GM19099 (cell line): ENCODE measurements around the gene ITGB8.

Experiments used
- POLR2A ChIP-seq: IDR thresholded peaks from 3 replicates; pipeline ENCODE4 v1.6.1; 2011; ENCODE audit warnings: low read depth; ENCODE audit not compliant: insufficient read length; ENCODE audit errors: extremely low read depth

ITGB8 gene

DNA sequence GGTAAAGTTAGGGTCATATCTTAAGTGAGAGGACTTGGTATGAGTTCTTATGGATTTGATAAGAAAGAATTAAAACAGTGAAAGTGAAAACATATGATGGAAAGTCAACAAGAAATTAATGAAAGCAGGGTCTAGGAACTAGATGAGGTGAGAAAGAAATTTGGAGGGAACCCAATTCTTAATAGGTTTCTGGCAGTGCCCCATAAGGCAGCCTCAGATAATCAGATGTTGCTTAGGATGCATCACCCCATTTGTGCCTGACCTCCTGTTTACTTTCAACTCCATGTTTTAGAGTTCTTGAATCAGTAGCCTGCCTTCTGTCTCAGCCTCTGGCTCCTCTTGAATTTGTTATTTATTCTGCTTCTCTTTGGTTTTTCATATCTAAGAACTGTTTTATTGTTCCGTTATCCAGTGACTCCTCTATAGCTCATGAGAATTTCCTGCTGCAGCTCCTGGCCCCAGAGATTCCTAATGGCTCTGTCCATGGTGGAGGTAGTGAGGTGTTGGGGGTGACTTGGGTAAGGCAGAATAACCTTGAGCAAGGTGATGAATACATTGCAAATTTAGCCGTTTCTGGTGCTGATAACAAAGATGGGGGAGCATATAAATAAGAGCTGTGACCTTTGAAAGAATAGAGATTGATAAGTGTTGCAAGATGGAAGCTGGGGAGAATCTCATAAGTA lies 17.6 kb downstream of the ITGB8 start:
- no peak for TF ChIP-seq POLR2A

DNA sequence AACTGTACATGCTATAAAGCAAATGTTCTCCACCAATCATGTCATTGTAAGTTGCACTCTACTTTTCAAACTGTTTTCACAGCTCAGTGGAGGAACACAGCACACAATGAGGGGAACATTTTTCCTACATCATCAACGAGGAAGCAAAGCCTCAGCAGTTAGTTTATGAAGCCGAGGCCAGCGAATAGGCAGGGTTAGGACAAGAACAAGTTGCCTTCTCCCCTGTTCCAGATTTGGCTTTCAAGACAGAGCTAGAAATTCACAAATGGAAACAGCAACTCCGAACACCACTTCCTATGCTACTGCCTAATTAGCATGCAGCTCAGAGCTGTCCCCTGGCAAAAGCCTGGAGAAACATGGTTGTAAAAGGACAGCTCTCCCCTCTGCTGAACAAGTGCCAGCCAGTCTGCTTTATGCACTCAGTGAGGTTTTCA lies 19.8 kb downstream of the ITGB8 start:
- no peak for TF ChIP-seq POLR2A

DNA sequence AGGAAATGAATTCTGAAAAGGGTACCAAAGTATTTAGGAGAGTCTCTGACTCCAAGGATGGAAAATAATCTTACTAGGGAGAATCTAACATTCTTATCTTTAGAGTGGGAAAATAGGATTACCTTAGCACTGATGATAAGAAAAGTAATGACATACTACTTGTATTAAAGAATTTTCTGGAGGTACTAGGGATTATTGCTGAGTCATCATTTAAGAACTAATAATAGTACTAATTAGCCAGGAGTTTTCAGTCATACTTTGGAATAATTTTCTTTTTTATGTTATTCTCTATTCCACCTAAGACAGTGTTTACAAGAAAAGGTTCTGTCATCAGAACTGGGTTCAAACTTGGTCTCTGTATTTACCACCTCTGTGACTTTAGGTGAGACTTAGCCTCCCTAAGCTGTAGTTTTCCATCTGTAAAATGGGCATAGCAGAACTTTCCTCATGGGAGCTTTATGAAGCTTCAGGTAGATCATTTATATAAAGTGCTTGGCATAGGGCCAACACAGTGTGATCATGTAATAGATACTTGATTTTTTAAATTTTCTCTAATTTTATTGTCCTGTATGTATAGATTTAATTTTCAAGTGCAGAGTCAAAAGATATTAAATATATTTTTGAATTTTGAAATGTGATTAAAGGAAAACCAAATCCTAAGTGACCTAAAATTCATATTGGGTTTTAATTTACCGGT lies 20.4 kb downstream of the ITGB8 start:
- TF ChIP-seq POLR2A: no peak

DNA sequence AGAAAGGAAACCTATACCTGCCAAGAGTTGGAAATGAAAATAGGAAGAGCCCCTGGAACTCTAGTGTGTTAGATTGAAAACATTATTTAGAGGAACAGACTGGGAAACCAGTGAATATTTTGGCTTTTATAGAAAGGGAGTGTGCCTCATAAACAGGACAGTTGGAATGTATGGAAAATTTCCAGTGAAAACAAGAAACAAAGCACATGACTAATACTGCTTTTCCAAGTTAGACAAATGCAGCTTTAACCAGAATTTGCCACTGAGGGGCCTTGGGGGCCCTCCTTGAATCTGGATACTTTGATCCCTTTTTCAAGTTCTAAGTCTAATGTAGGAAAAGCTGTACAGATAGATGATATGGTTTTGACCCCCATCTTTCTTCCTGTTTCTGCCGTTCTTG lies 21.2 kb downstream of the ITGB8 start:
- TF ChIP-seq POLR2A: no peak

DNA sequence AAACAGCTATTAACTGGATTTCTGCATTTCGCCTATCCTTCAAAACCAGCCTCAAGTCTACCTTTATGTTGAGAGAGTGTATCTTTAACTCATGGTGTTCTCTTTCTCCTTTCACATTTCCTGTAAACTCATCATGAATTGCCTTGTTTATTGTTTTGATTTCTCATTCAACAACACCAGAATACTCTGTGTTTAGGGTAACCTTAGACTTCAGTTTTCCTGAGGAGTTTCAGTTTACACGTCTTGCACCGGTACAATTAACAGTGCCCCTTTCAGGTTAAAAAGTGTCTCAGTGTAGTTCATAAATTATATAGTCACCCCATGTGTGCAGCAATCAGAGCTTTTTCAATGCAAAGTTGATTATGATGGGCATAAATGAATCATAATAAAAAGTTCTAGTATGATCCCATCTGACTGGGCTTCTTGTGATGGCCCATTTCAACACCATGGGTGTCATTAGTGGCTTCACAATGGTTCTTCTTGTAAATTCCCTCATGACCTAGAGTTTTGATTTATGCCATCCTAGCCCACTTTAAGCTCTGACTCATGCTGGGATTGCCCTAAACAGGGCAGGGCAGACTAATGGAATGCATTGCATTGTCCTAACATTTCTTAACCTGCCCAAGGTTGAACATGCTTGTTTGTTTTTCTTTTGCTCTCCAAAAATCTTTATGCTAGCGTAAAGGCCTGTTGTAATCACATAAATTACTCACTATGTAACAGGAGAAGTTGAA lies 22.0 kb downstream of the ITGB8 start:
- TF ChIP-seq POLR2A: no peak

DNA sequence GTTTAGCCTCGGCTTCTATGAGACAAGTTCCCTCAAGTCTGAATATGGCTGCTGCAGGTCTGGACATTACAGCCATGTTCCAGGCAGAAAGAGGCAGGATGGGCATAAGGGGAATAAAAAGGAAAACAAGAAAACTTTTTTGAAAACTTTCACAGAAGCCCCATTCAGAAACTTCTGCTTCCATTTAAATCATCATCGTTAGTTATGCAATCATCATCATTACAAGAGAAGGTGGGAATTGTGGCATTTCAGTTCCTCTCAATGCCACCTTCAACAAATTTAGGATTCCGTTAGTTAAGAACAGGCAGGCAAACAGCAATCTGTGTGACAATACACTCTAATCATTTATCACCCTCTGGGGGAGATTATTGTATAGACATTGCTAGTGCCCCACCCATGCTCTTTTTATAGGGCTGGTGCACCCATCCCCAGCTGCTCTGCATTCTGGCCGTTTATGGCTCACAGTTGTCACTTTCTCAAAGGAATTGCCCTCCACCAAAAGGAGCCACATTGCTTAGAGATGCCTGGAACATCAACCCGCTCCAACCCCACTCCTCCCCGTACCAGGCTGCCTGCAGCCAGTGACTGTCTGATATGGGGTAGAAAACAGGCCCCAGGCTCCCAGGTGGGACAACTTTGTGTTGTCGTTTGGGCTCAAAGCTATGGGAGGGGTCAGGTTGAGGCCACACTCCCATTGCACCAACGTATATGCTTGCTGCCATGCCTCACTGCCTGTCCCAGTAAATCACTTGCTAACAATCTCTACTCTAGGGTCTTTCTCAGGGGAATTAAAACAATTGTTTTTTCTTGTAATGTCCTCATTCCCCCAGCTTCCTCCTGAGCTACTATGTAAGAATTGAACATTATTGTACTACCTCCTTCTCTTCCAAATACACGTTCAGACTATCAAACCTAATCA lies 24.2 kb downstream of the ITGB8 start:
- TF ChIP-seq POLR2A: no peak

DNA sequence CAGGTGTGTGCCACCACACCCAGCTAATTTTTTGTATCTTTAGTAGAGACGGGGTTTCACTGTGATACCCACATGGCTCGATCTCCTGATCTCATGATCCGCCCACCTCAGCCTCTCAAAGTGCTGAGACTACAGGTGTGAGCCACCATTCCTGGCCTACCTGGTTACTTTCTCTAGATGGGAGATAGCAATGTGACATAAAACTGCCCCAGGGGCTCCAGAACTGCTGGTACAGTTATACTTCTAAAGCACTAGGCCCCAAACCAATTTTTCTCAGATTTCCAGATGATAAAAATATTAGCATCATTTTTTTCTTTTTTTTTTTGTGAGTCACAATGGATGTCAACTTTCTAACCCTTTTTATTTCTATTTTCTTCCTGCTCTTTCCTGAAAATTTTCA lies 27.4 kb downstream of the ITGB8 start:
- TF ChIP-seq POLR2A: no peak

DNA sequence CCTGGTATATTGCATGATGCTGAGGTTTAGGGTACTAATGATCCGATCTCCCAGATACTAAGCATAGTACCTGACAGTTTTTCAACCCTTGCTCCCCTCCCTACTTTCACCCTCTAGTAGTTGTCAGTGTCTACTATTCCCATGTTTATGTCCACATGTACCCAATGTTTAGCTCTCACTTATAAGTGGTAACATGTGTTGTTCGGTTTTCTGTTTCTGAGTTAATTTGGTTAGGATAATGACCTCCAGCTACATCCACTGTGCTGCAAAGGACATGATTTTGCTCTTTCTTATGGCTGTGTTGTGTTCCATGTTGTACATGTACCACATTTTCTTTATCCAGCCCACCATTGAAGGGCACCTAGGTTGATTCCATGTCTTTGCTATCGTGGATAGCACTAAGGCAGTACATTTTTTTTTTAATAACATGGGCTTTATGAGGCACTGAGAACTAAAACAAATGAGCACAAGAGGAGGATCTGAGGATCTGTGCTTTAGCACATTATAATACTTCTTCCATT lies 28.1 kb downstream of the ITGB8 start:
- no peak for TF ChIP-seq POLR2A

DNA sequence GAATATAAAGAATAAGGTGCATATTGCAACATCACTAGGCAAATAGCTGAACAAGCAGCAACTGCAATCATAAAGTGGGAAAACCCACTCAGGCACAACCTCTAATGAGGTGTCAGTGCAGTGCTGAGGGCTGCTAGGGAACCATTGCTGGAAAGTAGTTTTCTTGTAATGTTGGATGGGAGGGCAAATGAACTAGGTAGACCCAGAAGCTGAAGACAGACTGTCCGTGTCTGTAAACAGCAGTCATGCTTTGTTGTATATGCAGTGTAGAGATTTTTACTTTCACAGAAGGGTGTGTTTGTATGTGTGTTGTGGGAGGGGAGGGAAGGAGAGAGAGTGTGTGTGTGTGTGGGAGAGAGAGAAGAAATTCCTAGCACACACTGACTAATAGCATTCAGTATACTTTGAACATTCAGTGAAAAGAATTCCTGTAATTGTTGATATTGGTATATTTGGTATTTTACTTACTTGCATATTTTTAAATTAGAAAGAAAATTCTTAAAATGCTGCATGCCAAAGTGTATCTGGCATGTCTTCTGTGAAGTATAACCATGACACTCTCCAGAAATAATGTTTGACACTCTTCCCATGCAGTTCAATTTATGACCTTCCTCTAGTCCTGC lies 28.8 kb downstream of the ITGB8 start:
- no peak for TF ChIP-seq POLR2A

DNA sequence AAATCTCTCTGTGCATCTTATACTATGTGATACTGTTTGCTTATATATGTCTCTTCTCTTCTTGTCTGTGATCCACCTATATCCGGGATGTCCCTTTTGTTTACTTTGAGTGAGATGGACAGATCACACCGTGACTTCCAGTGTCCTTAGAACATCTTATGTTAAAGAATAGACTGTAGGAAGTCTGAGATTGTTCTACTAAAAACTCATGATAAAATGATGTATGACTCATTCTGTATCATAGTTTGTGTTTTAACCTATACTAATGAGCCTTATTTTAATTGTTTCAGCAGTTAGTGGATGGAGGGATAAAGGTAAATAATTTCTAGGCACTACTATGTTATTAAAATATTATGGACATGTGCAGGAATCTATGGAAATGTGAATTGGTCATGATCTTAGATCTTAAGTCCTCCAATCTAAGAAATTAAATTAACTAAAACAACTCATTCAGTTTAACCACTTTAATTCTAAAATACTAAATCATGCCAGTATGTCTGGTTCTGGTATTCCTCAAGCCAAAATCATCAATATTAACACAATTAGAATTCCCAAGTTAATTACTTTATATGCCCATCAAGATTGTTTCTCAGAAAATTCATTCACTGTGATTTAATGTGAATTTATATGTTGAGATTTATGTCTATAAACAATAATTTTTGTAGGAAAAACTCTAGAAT lies 32.0 kb downstream of the ITGB8 start:
- TF ChIP-seq POLR2A: no peak

DNA sequence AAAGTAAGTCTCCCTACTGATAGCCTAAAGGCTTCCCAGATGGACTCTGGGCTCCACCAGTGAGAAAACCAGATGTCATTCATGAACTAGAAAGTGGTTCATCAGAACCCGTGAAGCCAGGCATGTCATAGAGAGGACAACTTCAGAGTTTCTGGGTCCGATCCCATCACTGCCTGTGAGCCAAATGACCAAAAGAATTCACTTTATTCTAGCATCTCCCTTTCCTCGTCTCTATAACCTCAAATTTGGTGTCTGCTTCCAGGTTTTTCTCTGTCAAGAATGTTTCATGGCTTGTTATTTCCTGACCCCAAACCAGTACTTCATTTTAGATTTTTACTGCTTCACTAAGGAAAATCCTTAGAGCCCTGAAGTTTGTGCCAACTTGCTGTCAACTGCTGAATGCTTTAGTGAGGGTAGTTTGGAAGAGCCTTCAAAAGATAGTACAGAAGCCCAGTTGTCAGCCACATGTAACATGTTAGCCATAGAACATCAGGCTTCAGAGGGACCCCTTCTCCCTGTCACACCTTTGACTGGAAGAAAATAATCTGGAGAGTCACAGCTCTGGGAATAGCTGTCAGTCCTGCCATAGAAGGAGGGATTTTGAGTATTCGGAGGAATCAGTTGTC lies 34.0 kb downstream of the ITGB8 start:
- no peak for TF ChIP-seq POLR2A

DNA sequence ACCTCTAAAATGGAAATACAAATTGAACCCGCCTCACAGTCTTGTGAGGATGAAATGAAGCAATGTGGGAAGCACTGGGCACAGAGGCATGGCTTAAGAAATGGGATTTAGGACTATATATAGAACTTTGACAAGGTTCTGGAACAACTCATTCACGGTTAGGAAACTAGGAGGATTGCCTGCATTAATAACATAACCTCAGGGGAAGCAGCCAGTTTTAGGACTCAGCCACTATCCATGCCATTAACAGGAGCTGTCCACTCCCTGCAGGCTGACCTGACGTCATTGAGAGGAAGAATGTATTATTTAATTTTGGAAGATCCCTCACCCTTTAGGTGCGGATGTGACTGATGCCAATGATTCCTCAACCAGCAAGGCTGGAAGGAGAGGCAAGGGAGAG lies 34.8 kb downstream of the ITGB8 start:
- no peak for TF ChIP-seq POLR2A

DNA sequence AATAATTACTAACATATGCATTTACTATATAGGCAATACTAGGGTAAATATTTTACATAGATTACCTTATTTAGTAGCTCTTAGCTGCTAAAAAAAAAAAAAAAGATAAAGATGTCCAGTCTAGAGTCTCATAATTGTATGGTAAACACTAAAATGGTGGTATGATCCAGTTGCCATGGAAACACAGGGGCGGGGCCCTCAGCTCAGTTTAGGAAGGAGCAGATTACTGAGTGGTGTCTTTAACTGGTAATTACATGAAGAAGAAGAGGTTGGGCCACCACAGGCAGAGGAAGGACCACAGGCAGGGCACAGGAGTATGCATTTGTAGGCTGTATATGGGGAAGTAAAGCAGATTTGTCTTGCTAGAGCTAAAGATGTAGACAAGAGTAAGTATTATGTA lies 43.7 kb downstream of the ITGB8 start:
- TF ChIP-seq POLR2A: no peak

DNA sequence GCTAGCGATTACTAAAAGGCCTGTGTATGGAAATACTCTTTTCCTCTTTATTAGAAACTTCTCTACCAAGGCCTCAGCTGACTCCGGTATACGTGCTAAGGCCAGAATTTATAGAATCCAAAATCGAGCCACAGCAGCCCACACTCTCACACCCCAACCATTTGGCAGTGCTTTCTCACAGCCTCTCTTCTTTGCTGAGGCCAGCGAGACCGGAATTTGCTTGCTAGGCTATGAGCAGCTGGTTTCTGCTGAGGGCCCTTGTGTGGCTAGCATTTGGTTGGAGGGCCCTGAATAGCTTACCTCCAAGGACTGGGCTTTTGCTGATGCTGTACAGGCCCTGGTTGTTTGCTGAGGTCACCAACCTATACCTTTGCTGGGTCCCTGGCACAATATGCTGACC lies 46.1 kb downstream of the ITGB8 start:
- TF ChIP-seq POLR2A: no peak
